Transverse colon (tissue), 4 donors: ENCODE results near the gene USP1. TPM values are rescaled to one million over a fixed set of nuclear protein-coding genes. Genes with fewer than 3 reads are reported as not detected.

ENCODE experiments used
- DNase-seq: peaks from one replicate; pipeline ENCODE4 v3.0.0-alpha.2; 2019
- H3K27ac ChIP-seq, 4 donors: fragments of 200-600 bp; sonication (generic); 2 replicates each; pipeline ENCODE4 v1.5.1; 2016 to 2018; ENCODE audit warnings: inconsistent platforms in 4 of 4
- H3K27me3 ChIP-seq: fragments of 200-600 bp; sonication (generic); 2 replicates; pipeline ENCODE4 v1.5.1; 2017; ENCODE audit warnings: inconsistent platforms
- H3K36me3 ChIP-seq, 4 donors: fragments of 200-600 bp; sonication (generic); 2 replicates each; pipeline ENCODE4 v1.5.1; 2017 to 2019; ENCODE audit warnings: inconsistent platforms in 4 of 4
- H3K4me1 ChIP-seq, 4 donors: fragments of 200-600 bp; sonication (generic); 2 replicates each; pipeline ENCODE4 v1.5.1; 2017 to 2020; ENCODE audit warnings: inconsistent platforms in 4 of 4
- H3K4me3 ChIP-seq, 4 donors: fragments of 200-600 bp; sonication (generic); 1 replicate in 1 of 4; 2 replicates in 3 of 4; pipeline versions ENCODE4 v1.5.1 to v1.6.1; 2017 to 2019; ENCODE audit warnings: inconsistent platforms in 4 of 4
- H3K9me3 ChIP-seq, 2 donors: fragments of 200-600 bp; sonication (generic); 2 replicates each; pipeline ENCODE4 v1.5.1; 2017 to 2019; ENCODE audit warnings: inconsistent platforms in 2 of 2
- CTCF ChIP-seq, 5 experiments: fragments of 200-600 bp in 3 of 5; fragments of 450-650 bp in 2 of 5; sonication (generic) in 3 of 5; IDR thresholded peaks; 1 replicate in 2 of 5; 2 replicates in 3 of 5; pipeline ENCODE4 v1.5.1; 2016 to 2017; ENCODE audit warnings: antibody characterized with exemption in 5 of 5, inconsistent platforms in 3 of 5, mild to moderate bottlenecking in 2 of 5, moderate library complexity in 1 of 5
- EP300 ChIP-seq: sonication (generic); formaldehyde crosslinking; IDR thresholded peaks from one replicate; pipeline ENCODE4 v1.6.1; 2017; ENCODE audit warnings: antibody characterized with exemption, low read depth
- POLR2A ChIP-seq: fragments of 450-650 bp; IDR thresholded peaks from one replicate; pipeline ENCODE4 v1.6.1; 2016; ENCODE audit warnings: antibody characterized with exemption, mild to moderate bottlenecking, moderate library complexity
- POLR2AphosphoS5 ChIP-seq, 3 donors: sonication (generic); formaldehyde crosslinking; IDR thresholded peaks; one replicate each; pipeline ENCODE4 v1.6.1; 2016; ENCODE audit warnings: antibody characterized with exemption in 3 of 3
- WGBS, 2 donors: methylation state at CpG; one replicate each; pipeline ENCODE4 v1.1.5; 2018; ENCODE audit warnings: low coverage in 1 of 2; 5-methylcytosine and 5-hydroxymethylcytosine counted together
- in situ Hi-C, 4 donors: fragments of 200-750 bp; cut with MboI; loops; one replicate each; pipeline versions ENCODE4 v1.15.0 to v1.15.1; 2017; ENCODE audit warnings: low sequenced_read_pairs in 3 of 4, low pct_ligation_motif_present in 1 of 4, low pct_unique_long_range_greater_than_20kb in 1 of 4
- intact Hi-C: fragments of 100-400 bp; cut with DNase I; formaldehyde crosslinking; loops from one replicate; pipeline ENCODE4 v1.15.1; 2023; ENCODE audit warnings: low total_unique reads
- total RNA-seq, 4 donors: library from RNA; depleted of rRNA; stranded (reverse); fragments of >200 nt; gene quantifications; one replicate each; pipeline ENCODE4 v1.1.0, GENCODE V29; 2016

The USP1 gene
- total RNA-seq, 4 donors from 2014 or later: 6.0 to 26.7 (median 25.0) TPM

- intact Hi-C loops (no loop called here), in situ Hi-C loops (no loop called here)
- WGBS, 2 donors: 73 to 88% methylated on average over 1 of the region's 1 CpG
- TF ChIP-seq POLR2A (no peak), CTCF (IDR thresholded peaks at IDR 0.05) (no peak), POLR2AphosphoS5 (IDR thresholded peaks at IDR 0.05) (no peak), EP300 (no peak)
- Histone ChIP-seq H3K9me3 (no peaks in the 10 kb centered on the region), H3K27me3 (no peaks in the 10 kb centered on the region), H3K36me3 (peaks cover 0 to 60% (median 24%) of the 10 kb centered on the region in 4 donors), H3K4me3 (no peak overlapping the region), H3K4me1 (peaks cover under 1 to 8% (median 8%) of the 10 kb centered on the region in 4 donors), H3K27ac (no peak overlapping the region)
- no peak for DNase-seq
These were observed 7.9 kb downstream of the USP1 start for GRCh38 chr1:62444701-62445100.

GRCh38 chr1:62448221-62448933 lies 11.5 kb downstream of the USP1 start:
- 70 to 75% methylated on average over 3 of the region's 3 CpGs for WGBS, 2 donors
- Histone ChIP-seq H3K27me3 (no peaks in the 10 kb centered on the region), H3K4me1 (no peaks in the 10 kb centered on the region), H3K27ac (no peak overlapping the region), H3K9me3 (no peaks in the 10 kb centered on the region), H3K4me3 (no peak overlapping the region), H3K36me3 (peaks cover 0 to 65% (median 20%) of the 10 kb centered on the region in 4 donors)
- in situ Hi-C loops (no loop called here), intact Hi-C loops (no loop called here)
- TF ChIP-seq CTCF (IDR thresholded peaks at IDR 0.05) (no peak), POLR2AphosphoS5 (IDR thresholded peaks at IDR 0.05) (no peak), EP300 (no peak), POLR2A (no peak)
- no peak for DNase-seq

GRCh38 chr1:62450301-62450700 lies 13.5 kb downstream of the USP1 start:
- Histone ChIP-seq H3K4me3 (no peak overlapping the region), H3K36me3 (peaks cover 0 to 58% (median 19%) of the 10 kb centered on the region in 4 donors), H3K27me3 (no peaks in the 10 kb centered on the region), H3K9me3 (no peaks in the 10 kb centered on the region), H3K4me1 (no peaks in the 10 kb centered on the region), H3K27ac (no peak overlapping the region)
- in situ Hi-C loops: no loop called here
- TF ChIP-seq CTCF (IDR thresholded peaks at IDR 0.05): no peak
- TF ChIP-seq POLR2A: no peak
- TF ChIP-seq POLR2AphosphoS5 (IDR thresholded peaks at IDR 0.05): no peak
- TF ChIP-seq EP300: no peak
- intact Hi-C loops: no loop called here
- 40 to 85% methylated on average over 1 to 2 of the region's 2 CpGs for WGBS, 2 donors
- no peak for DNase-seq

GRCh38 chr1:62452951-62453350 lies 16.1 kb downstream of the USP1 start:
- H3K4me1 ChIP-seq: no peaks in the 10 kb centered on the region
- H3K27ac ChIP-seq: no peak overlapping the region
- DNase-seq: no peak
- no peaks in the 10 kb centered on the region for H3K27me3 ChIP-seq
- H3K4me3 ChIP-seq: no peak overlapping the region
- WGBS, 2 donors: 100% methylated on average over 1 of the region's 1 CpG
- peaks cover 0 to 54% (median 11%) of the 10 kb centered on the region in 4 donors for H3K36me3 ChIP-seq
- intact Hi-C loops (no loop called here), in situ Hi-C loops (no loop called here)
- TF ChIP-seq CTCF (IDR thresholded peaks at IDR 0.05): no peak
- no peak for TF ChIP-seq POLR2A
- TF ChIP-seq EP300: no peak
- no peak for TF ChIP-seq POLR2AphosphoS5 (IDR thresholded peaks at IDR 0.05)
- no peaks in the 10 kb centered on the region for H3K9me3 ChIP-seq
